Osteoblast (primary cell): ENCODE data around the gene NUF2. TPM values are rescaled to one million over a fixed set of nuclear protein-coding genes. Genes with fewer than 3 reads are reported as not detected.

ENCODE experiments used
- DNase-seq: peaks from one replicate; pipeline ENCODE4 v3.0.0; 2011; ENCODE audit warnings: low spot score, mixed read lengths; ENCODE audit not compliant: insufficient read length; ENCODE audit errors: missing footprints
- H2AFZ ChIP-seq: 2 replicates; pipeline ENCODE4 v1.6.0; 2011; ENCODE audit warnings: mild to moderate bottlenecking, low read length
- H3K27ac ChIP-seq: 2 replicates; pipeline ENCODE4 v1.5.1; 2011; ENCODE audit warnings: mild to moderate bottlenecking, low read depth, low read length, moderate library complexity
- H3K27me3 ChIP-seq: 2 replicates; pipeline ENCODE4 v1.6.0; 2012; ENCODE audit warnings: mild to moderate bottlenecking, control low read depth, inconsistent platforms, low read length, moderate library complexity; ENCODE audit not compliant: insufficient read depth
- H3K36me3 ChIP-seq: 2 replicates; pipeline ENCODE4 v1.5.1; 2011; ENCODE audit warnings: mild to moderate bottlenecking, low read length, control low read depth, moderate library complexity; ENCODE audit not compliant: insufficient read depth
- H3K4me1 ChIP-seq: 2 replicates; pipeline ENCODE4 v1.5.1; 2011; ENCODE audit warnings: mild to moderate bottlenecking, low read length, control low read depth, moderate library complexity; ENCODE audit not compliant: insufficient read depth
- H3K4me2 ChIP-seq: 2 replicates; pipeline ENCODE4 v1.6.0; 2011; ENCODE audit warnings: mild to moderate bottlenecking, low read length; ENCODE audit not compliant: insufficient read depth
- H3K4me3 ChIP-seq: fragments of 200-600 bp; sonication (generic); 3 replicates; pipeline ENCODE4 v1.5.1; 2012; ENCODE audit warnings: mild to moderate bottlenecking, low read length, inconsistent platforms; ENCODE audit not compliant: insufficient read depth
- H3K79me2 ChIP-seq: 2 replicates; pipeline ENCODE4 v1.6.0; 2012; ENCODE audit warnings: mild to moderate bottlenecking, low read length, control low read depth, inconsistent platforms; ENCODE audit not compliant: insufficient read depth
- H3K9me3 ChIP-seq: 2 replicates; pipeline ENCODE4 v1.5.1; 2011; ENCODE audit warnings: low read depth, low read length, control low read depth
- H4K20me1 ChIP-seq: 2 replicates; pipeline ENCODE4 v1.6.0; 2012; ENCODE audit warnings: mild to moderate bottlenecking, low read length, control low read depth; ENCODE audit not compliant: insufficient read depth
- CTCF ChIP-seq: IDR thresholded peaks from 2 replicates; pipeline ENCODE4 v1.5.1; 2011; ENCODE audit warnings: mild to moderate bottlenecking, low read depth, low read length, moderate library complexity; ENCODE audit errors: extremely low read depth
- total RNA-seq: library from RNA; depleted of rRNA; stranded (reverse); fragments of >200 nt; gene quantifications from 2 replicates; pipeline ENCODE4 v1.2.3, GENCODE V29; 2012

NUF2 gene
- total RNA-seq, 1 donor, result 1.8 TPM

- no peaks in the 10 kb centered on the region for H3K4me1 ChIP-seq
- H3K9me3 ChIP-seq, result no peaks in the 10 kb centered on the region
- no peak overlapping the region for H2AFZ ChIP-seq
- no peak overlapping the region for H3K4me2 ChIP-seq
- DNase-seq, result no peak
- no peaks in the 10 kb centered on the region for H3K36me3 ChIP-seq
- H3K27ac ChIP-seq, result no peak overlapping the region
- TF ChIP-seq CTCF, result no peak
- no peaks in the 10 kb centered on the region for H3K27me3 ChIP-seq
- H4K20me1 ChIP-seq, result no peaks in the 10 kb centered on the region
- H3K79me2 ChIP-seq, result no peaks in the 10 kb centered on the region
- H3K4me3 ChIP-seq, result no peak overlapping the region
These were observed 67.2 kb downstream of the NUF2 start for GRCh38 chr1:163388970-163389369.

- H3K4me1 ChIP-seq, result no peaks in the 10 kb centered on the region
- no peaks in the 10 kb centered on the region for H4K20me1 ChIP-seq
- H3K9me3 ChIP-seq, result no peaks in the 10 kb centered on the region
- H3K27ac ChIP-seq, result no peak overlapping the region
- no peak overlapping the region for H3K4me2 ChIP-seq
- no peaks in the 10 kb centered on the region for H3K27me3 ChIP-seq
- H2AFZ ChIP-seq, result no peak overlapping the region
- no peaks in the 10 kb centered on the region for H3K79me2 ChIP-seq
- DNase-seq, result no peak
- no peak overlapping the region for H3K4me3 ChIP-seq
- no peak for TF ChIP-seq CTCF
- H3K36me3 ChIP-seq, result no peaks in the 10 kb centered on the region
These were observed 74.0 kb downstream of the NUF2 start for GRCh38 chr1:163395790-163396189.

GRCh38 chr1:163397451-163398200 lies 75.9 kb downstream of the NUF2 start:
- H3K27ac ChIP-seq, result no peak overlapping the region
- no peaks in the 10 kb centered on the region for H3K4me1 ChIP-seq
- DNase-seq, result no peak
- no peaks in the 10 kb centered on the region for H3K79me2 ChIP-seq
- no peaks in the 10 kb centered on the region for H3K36me3 ChIP-seq
- no peak overlapping the region for H3K4me2 ChIP-seq
- no peak overlapping the region for H2AFZ ChIP-seq
- no peaks in the 10 kb centered on the region for H3K27me3 ChIP-seq
- H3K9me3 ChIP-seq, result no peaks in the 10 kb centered on the region
- TF ChIP-seq CTCF, result no peak
- no peaks in the 10 kb centered on the region for H4K20me1 ChIP-seq
- H3K4me3 ChIP-seq, result no peak overlapping the region

- no peaks in the 10 kb centered on the region for H3K4me1 ChIP-seq
- no peaks in the 10 kb centered on the region for H3K36me3 ChIP-seq
- H3K4me2 ChIP-seq, result no peak overlapping the region
- H3K9me3 ChIP-seq, result no peaks in the 10 kb centered on the region
- H3K27ac ChIP-seq, result no peak overlapping the region
- no peaks in the 10 kb centered on the region for H3K27me3 ChIP-seq
- no peak for TF ChIP-seq CTCF
- no peaks in the 10 kb centered on the region for H4K20me1 ChIP-seq
- no peaks in the 10 kb centered on the region for H3K79me2 ChIP-seq
- no peak overlapping the region for H3K4me3 ChIP-seq
- H2AFZ ChIP-seq, result no peak overlapping the region
- DNase-seq, result no peak
These were observed 77.2 kb downstream of the NUF2 start for GRCh38 chr1:163399001-163399400.
